Stimulated activated CD8-positive, alpha-beta memory T cell treated with anti-CD3 and anti-CD28 coated beads, Interleukin-4, amount 100 ng/mL, for 24 hours (primary cell): ENCODE results near the gene USP6.
"Not testable (repeated sequence)": the region's sequence is repeated elsewhere in the genome, so short reads cannot be mapped to it uniquely, and the experiment has no call there.

ENCODE experiments used
- DNase-seq: peaks from one replicate; pipeline ENCODE4 v3.0.0-alpha.2; 2020; ENCODE audit warnings: low read depth

The USP6 gene

GRCh38 chr17:5135726-5136579, 20.1 kb downstream of the USP6 start:
- DNase-seq, result no peak

- DNase-seq, result not testable (repeated sequence)
These were observed 21.0 kb downstream of the USP6 start for GRCh38 chr17:5136580-5137412.

GRCh38 chr17:5137511-5138197, 21.8 kb downstream of the USP6 start:
- not testable (repeated sequence) for DNase-seq

GRCh38 chr17:5138198-5138544, 22.3 kb downstream of the USP6 start:
- not testable (repeated sequence) for DNase-seq

- no peak for DNase-seq
These were observed 23.0 kb downstream of the USP6 start for GRCh38 chr17:5138616-5139457.

GRCh38 chr17:5139458-5139732, 23.6 kb downstream of the USP6 start:
- no peak for DNase-seq

GRCh38 chr17:5142877-5143276, 27.0 kb downstream of the USP6 start:
- not testable (repeated sequence) for DNase-seq

GRCh38 chr17:5146122-5146521, 30.3 kb downstream of the USP6 start:
- not testable (repeated sequence) for DNase-seq

GRCh38 chr17:5160702-5161101, 44.9 kb downstream of the USP6 start:
- DNase-seq, result not testable (repeated sequence)

- DNase-seq, result not testable (repeated sequence)
These were observed 46.0 kb downstream of the USP6 start for GRCh38 chr17:5161793-5162192.

- no peak for DNase-seq
These were observed 48.6 kb downstream of the USP6 start for GRCh38 chr17:5164436-5164835.

GRCh38 chr17:5165791-5166564, 50.1 kb downstream of the USP6 start:
- not testable (repeated sequence) for DNase-seq

- DNase-seq, result not testable (repeated sequence)
These were observed 59.2 kb downstream of the USP6 start for GRCh38 chr17:5175027-5175426.

GRCh38 chr17:5179003-5179402, 63.2 kb downstream of the USP6 start:
- DNase-seq, result no peak

GRCh38 chr17:5181509-5182305, 65.9 kb downstream of the USP6 start:
- DNase-seq, result no peak

GRCh38 chr17:5182597-5183409, 67.0 kb downstream of the USP6 start:
- no peak for DNase-seq

- DNase-seq, result no peak
These were observed 67.6 kb downstream of the USP6 start for GRCh38 chr17:5183410-5183793.

GRCh38 chr17:5184288-5184687, 68.5 kb downstream of the USP6 start:
- no peak for DNase-seq
